Choroid plexus epithelial cell (primary cell): Measurements from ENCODE around the gene ARFGEF3.

Source experiments
- DNase-seq: peaks from one replicate; pipeline ENCODE4 v3.0.0-alpha.2; 2010; ENCODE audit warnings: low read depth
- H3K4me3 ChIP-seq: 2 replicates; pipeline ENCODE4 v1.5.1; 2011; ENCODE audit warnings: low read depth, mild to moderate bottlenecking, control low read depth, low read length, moderate library complexity
- CTCF ChIP-seq: conservative IDR thresholded peaks from 2 replicates; pipeline ENCODE4 v1.5.1; 2011; ENCODE audit warnings: low read depth, mild to moderate bottlenecking, control low read depth, inconsistent platforms, low read length, moderate library complexity

The ARFGEF3 gene

GRCh38 chr6:138162955-138163575 is 1.3 kb downstream of the ARFGEF3 start:
- DNase-seq, result no peak
- H3K4me3 ChIP-seq, result no peak overlapping the region
- no peak for TF ChIP-seq CTCF

GRCh38 chr6:138175596-138175995 is 13.9 kb downstream of the ARFGEF3 start:
- H3K4me3 ChIP-seq, result no peak overlapping the region
- no peak for TF ChIP-seq CTCF
- DNase-seq, result no peak

- no peak for TF ChIP-seq CTCF
- DNase-seq, result no peak
Measured at GRCh38 chr6:138176652-138177232, 15.0 kb downstream of the ARFGEF3 start.

GRCh38 chr6:138182939-138183789 is 21.4 kb downstream of the ARFGEF3 start:
- no peak for DNase-seq
- H3K4me3 ChIP-seq, result no peak overlapping the region
- TF ChIP-seq CTCF, result no peak

More at GRCh38 chr6:138176652-138177232, 15.0 kb downstream of the ARFGEF3 start:
- H3K4me3 ChIP-seq, result no peak overlapping the region

- TF ChIP-seq CTCF, result no peak
- no peak overlapping the region for H3K4me3 ChIP-seq
- DNase-seq, result no peak
Measured at GRCh38 chr6:138183790-138184134, 22.0 kb downstream of the ARFGEF3 start.

GRCh38 chr6:138184230-138184629 is 22.5 kb downstream of the ARFGEF3 start:
- TF ChIP-seq CTCF, result no peak
- DNase-seq, result no peak
- H3K4me3 ChIP-seq, result no peak overlapping the region
